ENCODE results near the gene ABI2.
"Not testable (repeated sequence)": the region's sequence is repeated elsewhere in the genome, so short reads cannot be mapped to it uniquely, and the experiment has no call there.

ABI2 gene

GRCh38 chr2:203427061-203427460 is 98.9 kb downstream of the ABI2 start:
- DNase-seq (ENCODE audit: low read depth in 1 of 2, low spot score in 1 of 2): no peak

DNA sequence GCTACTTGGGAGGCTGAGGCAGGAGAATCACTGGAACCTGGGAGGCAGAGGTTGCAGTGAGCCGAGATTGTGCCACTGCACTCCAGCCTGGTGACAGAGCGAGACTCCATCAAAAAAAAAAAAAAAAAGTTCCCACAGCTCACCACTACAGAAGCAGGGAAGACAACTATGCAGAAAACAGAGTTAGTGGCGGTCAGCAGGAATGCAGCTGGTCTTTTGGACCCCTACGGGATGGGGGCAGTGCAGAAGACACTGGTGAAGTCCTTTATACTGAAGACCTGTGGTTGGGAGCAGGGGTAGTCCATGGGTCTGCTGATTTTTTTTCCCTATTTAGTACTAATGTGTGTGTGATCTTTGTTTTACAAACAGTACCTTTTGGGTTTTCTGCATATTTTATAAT is 101.4 kb downstream of the ABI2 start:
- not testable (repeated sequence) for DNase-seq (ENCODE audit: low read depth in 1 of 2, low spot score in 1 of 2)

DNA sequence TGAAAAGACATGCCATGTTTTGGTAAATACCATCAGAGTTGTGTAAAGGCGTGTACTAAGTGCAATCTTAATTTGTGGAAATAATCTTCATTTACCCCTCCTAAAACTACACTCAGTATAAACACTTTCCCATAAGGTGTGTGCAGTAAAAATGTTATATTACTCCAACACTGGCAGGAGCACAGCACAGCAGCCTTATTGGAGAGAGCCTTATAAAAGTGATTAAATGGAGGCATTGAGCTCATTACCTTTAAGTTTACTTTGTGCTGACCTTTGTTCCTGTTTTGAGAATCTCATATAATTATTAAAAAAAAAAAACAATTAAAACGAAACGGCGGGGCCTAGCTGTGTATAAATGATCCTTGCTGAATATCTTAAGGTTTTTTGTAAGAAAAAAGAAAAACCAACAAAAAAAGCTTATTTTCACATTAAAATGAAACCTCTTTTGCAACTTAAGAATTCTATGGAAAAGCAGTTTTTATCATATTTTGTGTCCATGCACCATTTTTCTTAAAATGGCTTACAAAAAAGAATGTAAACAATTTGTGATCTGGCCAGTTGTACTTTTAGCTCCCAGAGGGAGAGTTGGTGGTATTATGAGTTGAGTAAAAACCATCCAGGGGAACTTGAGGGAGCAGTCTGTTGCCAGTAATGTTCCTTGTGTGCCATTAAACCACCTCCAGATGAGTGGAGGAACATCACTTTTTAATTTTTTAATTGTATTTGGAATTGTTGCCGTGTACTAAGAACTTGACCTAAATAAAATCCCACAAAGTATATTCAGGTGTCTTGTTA is 103.4 kb downstream of the ABI2 start:
- DNase-seq (ENCODE audit: low read depth in 1 of 2, low spot score in 1 of 2): no peak

- DNase-seq (ENCODE audit: low read depth in 1 of 2, low spot score in 1 of 2): no peak
Observed at GRCh38 chr2:203432811-203433210, 104.6 kb downstream of the ABI2 start.

DNA sequence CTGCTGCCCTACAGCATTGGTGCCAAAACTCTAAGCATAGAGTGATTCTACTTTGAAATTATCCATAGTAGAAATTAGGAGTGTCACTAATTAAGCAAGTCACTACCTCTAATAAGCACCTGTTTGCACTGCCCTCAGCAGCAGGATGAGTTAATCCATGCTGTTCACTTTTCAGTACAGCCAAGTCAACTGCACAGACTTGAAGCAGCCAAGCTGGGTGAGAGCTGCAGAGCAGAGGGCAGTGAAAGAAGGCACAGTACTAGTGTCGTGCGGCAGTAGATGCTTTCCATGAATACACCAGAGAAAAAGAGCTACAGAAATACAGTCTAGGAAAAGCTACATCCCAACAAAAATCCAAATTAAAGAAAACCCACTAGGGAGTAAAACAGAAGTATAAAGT is 108.3 kb downstream of the ABI2 start:
- no peak for DNase-seq (ENCODE audit: low read depth in 1 of 2, low spot score in 1 of 2)

GRCh38 chr2:203437511-203437910 is 109.3 kb downstream of the ABI2 start:
- DNase-seq (ENCODE audit: low read depth in 1 of 2, low spot score in 1 of 2): no peak

DNA sequence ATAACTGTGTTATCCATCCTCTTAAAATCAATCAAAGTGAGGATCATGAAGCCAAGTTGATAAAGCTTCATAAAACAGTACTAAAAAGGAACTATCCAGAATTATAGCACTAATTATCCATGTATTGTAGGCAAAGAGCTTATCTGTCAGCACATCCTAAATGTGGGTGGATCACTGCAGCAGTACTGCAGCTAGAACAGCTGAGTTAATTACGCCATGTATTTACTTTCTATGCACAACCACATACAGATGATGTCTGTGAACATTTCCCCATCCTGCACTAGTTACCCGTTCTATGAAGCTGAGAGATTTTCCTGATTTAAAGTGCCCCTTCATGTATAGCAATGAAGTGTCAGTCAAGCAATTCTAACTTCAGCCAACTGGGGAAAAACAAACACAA is 110.3 kb downstream of the ABI2 start:
- no peak for DNase-seq (ENCODE audit: low read depth in 1 of 2, low spot score in 1 of 2)

DNA sequence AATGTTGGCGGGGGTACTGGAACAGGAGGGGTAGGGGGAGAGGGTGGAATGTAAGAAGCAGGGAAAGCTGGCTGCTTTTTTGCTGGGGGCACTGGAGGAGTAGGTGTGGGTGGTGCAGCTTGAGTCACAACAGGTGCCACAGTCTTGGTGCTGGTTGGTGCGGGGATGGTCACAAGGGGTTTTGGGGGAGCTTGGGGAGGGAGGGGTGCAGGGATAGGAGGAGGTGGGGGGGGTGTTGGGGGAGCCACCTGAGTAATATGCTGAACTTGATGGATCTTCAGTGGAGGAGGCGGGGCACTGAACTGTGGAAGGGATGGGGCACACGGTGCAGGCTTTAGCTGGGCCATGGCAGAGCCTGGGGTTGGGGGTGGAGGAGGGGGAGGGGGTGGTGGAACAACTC is 112.5 kb downstream of the ABI2 start:
- DNase-seq (ENCODE audit: low read depth in 1 of 2, low spot score in 1 of 2): no peak

DNA sequence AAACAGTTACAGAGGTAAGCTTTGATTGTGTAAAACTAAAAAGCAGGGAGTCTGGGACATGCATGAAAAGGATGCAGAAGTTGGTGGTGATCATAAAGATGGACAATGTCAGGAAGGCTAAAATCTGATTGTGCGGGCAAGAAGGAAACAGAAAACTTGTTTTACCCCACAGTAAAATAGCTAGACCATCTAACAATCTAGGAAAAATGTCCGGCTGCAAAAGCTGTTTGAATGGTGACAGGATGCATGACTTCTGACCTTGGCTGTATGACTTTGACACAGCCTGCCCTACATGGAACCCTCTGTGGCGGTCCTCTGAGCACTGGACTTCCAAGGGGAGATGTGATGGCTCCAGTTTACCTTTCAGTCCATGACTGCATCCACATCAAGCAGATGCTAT is 113.3 kb downstream of the ABI2 start:
- DNase-seq (ENCODE audit: low read depth in 1 of 2, low spot score in 1 of 2): no peak

DNA sequence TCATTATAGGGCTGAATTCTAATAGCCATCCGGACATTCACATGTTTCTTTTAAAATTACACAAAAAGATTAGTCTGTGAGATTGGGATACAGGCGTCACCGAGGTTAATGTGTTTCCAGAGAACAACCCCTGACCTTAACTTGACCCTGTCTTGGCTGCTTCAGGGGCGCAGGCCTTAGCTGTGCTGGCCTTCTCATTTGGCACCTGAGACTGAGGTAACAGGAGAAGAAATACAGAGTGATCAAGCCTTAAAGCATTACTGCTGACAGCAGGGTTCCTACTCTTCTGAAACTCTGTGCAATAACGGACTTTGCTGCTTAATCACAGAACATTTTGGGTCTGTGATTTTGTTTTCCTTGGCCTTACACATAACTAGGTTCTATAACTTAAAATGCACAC is 114.3 kb downstream of the ABI2 start:
- DNase-seq (ENCODE audit: low read depth in 1 of 2, low spot score in 1 of 2): no peak

GRCh38 chr2:203444738-203445137 is 116.5 kb downstream of the ABI2 start:
- no peak for DNase-seq (ENCODE audit: low read depth in 1 of 2, low spot score in 1 of 2)

- DNase-seq (ENCODE audit: low read depth in 1 of 2, low spot score in 1 of 2): no peak
Observed at GRCh38 chr2:203446071-203446481, 117.9 kb downstream of the ABI2 start.

DNA sequence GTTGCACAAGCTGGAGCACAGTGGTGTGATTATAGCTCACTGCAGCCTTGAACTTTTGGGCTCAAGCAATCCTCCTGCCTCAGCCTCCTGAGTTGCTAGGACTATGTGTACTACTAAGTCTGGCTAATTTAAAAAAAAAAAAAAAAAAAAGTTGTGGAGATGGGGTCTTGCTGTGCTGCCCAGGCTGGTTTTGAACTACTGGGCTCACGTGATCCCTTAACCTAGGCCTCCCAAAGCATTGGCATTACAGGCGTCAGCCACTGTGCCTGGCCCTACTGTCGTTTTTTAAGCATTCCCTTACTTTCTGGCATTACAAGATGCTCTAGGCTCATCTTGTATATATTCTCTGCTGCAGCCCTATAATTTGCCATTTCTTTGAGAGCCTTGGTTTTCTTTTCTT is 118.6 kb downstream of the ABI2 start:
- no peak for DNase-seq (ENCODE audit: low read depth in 1 of 2, low spot score in 1 of 2)

DNA sequence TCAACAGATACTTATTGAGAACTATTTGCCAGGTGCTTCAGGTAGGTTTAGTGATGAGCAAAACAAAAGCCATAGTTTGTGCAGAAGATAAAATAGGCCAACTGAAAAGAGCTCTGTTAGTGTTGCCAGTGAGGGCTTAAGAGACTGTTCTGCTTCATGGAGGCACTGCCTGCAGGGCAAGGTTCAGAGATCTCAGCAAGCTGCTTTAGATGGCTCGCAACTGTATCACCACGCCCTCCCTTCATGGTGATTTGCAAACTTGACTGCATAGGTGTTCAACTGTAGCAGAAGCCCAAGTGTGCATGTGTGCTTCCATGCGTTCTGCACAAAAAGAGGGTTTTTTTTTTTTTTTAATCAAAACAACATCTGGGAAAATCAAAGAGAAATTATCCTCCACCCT is 122.4 kb downstream of the ABI2 start:
- DNase-seq (ENCODE audit: low read depth in 1 of 2, low spot score in 1 of 2): no peak

GRCh38 chr2:203451011-203451410 is 122.8 kb downstream of the ABI2 start:
- no peak for DNase-seq (ENCODE audit: low read depth in 1 of 2, low spot score in 1 of 2)

DNA sequence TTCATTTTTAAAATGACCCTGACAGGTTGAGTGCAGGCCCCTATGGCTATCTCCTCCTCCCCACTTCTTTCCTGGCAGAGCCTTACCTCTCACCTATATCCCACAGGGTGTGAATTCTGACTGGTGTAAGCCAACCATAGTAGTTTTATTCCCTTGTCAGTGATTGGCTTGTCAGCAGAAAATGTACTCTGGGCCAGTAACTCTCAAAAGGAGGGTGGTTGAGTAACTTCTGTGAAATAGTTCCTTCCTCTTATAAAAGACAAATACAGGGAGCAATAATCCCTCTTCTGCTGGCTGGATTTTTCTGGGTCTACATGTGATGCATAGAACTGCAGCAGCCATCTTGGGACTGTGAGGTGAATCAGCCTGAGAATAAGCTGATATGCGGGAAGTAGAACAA is 123.5 kb downstream of the ABI2 start:
- DNase-seq (ENCODE audit: low read depth in 1 of 2, low spot score in 1 of 2): no peak

DNA sequence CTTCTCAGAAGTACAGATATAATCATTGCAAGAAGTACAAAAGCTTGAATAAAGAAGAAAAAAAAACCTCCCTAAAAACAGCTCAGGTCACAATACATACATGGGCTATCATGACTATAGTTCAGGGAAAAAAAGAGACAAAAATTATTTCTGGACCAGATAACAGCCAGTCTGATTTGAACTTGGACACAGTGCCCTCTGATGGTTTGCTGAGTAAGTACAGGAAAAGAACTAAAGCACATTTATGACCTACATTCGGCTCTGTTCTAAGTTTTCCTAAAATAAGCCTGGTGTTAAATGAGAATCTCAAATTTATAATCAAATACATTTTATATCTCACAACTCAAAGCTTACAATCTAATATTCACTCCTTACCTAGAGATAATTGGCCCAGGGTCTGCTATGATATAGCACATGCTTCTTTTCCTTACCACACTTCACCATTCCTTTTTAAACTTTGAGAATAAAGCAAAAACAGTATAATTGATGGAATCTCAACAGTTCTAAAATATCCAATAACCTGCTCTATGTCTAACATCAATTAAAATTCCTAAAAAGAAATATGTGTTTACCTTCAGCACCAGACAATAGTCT is 125.8 kb downstream of the ABI2 start:
- DNase-seq (ENCODE audit: low read depth in 1 of 2, low spot score in 1 of 2): peak in 1 of 2 donors; percentile 2

DNA sequence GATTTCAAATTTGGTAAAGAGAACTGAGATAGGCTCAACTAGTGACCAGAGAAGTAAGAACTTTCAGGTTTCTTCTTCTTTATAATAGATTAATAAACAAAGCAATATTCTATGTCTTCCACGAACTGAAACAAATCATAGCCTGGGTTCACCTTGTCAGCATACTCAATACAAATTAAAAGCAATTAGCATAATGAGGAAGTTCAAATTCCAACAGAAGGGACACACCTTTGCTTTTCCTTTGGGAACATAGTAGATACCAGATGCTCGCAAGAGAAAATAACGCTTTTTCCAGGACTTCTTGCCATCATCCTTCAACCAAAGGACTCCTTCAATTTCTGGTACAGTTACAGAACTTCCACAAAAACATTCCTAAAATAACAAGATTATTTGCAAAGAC is 127.0 kb downstream of the ABI2 start:
- no peak for DNase-seq (ENCODE audit: low read depth in 1 of 2, low spot score in 1 of 2)

GRCh38 chr2:203461746-203462145 is 133.6 kb downstream of the ABI2 start:
- DNase-seq (ENCODE audit: low read depth in 1 of 2, low spot score in 1 of 2): no peak

GRCh38 chr2:203462308-203462707 is 134.1 kb downstream of the ABI2 start:
- DNase-seq (ENCODE audit: low read depth in 1 of 2, low spot score in 1 of 2): no peak

DNA sequence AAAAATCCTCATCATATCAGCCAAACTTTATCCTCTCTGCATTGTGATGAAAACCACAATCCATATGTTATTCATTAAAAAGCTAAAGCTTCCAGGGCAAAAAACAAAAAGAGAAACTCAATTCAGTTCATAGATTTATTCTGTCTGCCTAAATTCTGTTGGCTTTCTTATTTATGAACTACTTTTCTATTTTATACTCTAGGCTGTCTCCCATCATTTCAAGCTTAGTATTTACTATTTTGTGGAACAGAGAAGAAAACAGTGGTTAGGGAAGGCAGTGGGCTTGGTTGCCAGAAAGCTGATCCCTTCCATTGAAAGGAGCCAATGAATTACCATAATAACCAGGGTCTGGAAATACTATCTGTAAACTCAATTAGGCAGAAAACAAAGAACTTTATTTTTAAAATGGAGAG is 135.1 kb downstream of the ABI2 start:
- DNase-seq (ENCODE audit: low read depth in 1 of 2, low spot score in 1 of 2): no peak

DNA sequence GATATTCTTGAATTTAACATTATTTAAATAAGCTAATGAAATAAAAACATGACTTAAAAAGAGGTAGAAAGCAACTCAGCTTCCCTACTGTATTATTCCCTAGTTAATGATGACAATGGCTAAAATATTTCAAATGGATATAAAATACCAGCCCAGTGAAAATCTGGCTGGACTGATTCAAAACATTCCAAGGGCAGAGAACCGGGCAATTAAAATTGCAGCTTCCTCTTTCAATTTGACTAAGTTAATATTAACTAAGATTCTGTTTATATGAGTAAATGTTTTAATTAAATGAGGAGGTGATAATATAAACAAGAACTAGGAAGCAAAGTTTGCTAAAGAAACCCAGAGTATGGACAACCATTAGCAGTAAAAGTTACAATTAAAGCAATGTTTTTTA is 141.4 kb downstream of the ABI2 start:
- no peak for DNase-seq (ENCODE audit: low read depth in 1 of 2, low spot score in 1 of 2)

- DNase-seq (ENCODE audit: low read depth in 1 of 2, low spot score in 1 of 2): no peak
Observed at GRCh38 chr2:203470371-203470770, 142.2 kb downstream of the ABI2 start.
